WTC11 (cell line): ENCODE results near the gene RNASEL. TPM values are rescaled to one million over a fixed set of nuclear protein-coding genes. Genes with fewer than 3 reads are reported as not detected.

Experiments
- ATAC-seq: fragments of 200-7000 bp; cut with Tn5 transposase; 2 replicates; pipeline ENCODE4 v1.10.0; 2021; ENCODE audit warnings: mild to moderate bottlenecking, moderate library complexity
- CTCF ChIA-PET: fragments of 300-600 bp; sonication (Branson Sonifier 250); formaldehyde crosslinking; loops from one replicate; lab custom pipeline; 2021; ENCODE audit warnings: antibody characterized with exemption; lab: Charles Lee
- POLR2A ChIA-PET: fragments of 350-600 bp; sonication (Branson Sonifier 250); formaldehyde crosslinking; loops from one replicate; lab custom pipeline; 2021; ENCODE audit warnings: antibody characterized with exemption; lab: Charles Lee
- DNase-seq: peaks from one replicate; pipeline ENCODE4 v3.0.0; 2021; ENCODE audit warnings: low spot score
- H3K27ac Mint-ChIP-seq: 2 replicates; pipeline ENCODE4 v1.8.0; 2021; ENCODE audit warnings: mixed read lengths
- H3K27me3 Mint-ChIP-seq: 2 replicates; pipeline ENCODE4 v1.8.0; 2021; ENCODE audit warnings: low read depth, mild to moderate bottlenecking, moderate library complexity, mixed read lengths
- H3K36me3 Mint-ChIP-seq: 2 replicates; pipeline ENCODE4 v1.8.0; 2021; ENCODE audit warnings: mixed read lengths
- H3K4me1 Mint-ChIP-seq: 2 replicates; pipeline ENCODE4 v1.8.0; 2022; ENCODE audit warnings: mixed read lengths
- H3K4me3 Mint-ChIP-seq: 2 replicates; pipeline ENCODE4 v1.8.0; 2021; ENCODE audit warnings: mild to moderate bottlenecking, moderate library complexity, mixed read lengths
- H3K9me3 Mint-ChIP-seq: 2 replicates; pipeline ENCODE4 v1.8.0; 2021; ENCODE audit warnings: mixed read lengths
- ATF1 ChIP-seq: sonication (generic); formaldehyde crosslinking; IDR thresholded peaks from 2 replicates; pipeline ENCODE4 v1.8.1; 2023; ENCODE audit warnings: mild to moderate bottlenecking, moderate library complexity, missing genetic modification reagents
- EMX1 ChIP-seq: fragments of 250-450 bp; sonication (Bioruptor Pico); IDR thresholded peaks from 2 replicates; pipeline ENCODE4 v1.8.0; 2021; ENCODE audit warnings: mild to moderate bottlenecking
- FOXJ3 ChIP-seq: sonication (generic); formaldehyde crosslinking; IDR thresholded peaks from 2 replicates; pipeline ENCODE4 v1.9.0; 2021; ENCODE audit warnings: missing genetic modification reagents, mild to moderate bottlenecking, borderline replicate concordance
- GTF2I ChIP-seq: fragments of 250-450 bp; sonication (Bioruptor Pico); conservative IDR thresholded peaks from 2 replicates; pipeline ENCODE4 v1.4.0; 2021; ENCODE audit warnings: mild to moderate bottlenecking
- NR1H2 ChIP-seq: sonication (generic); formaldehyde crosslinking; IDR thresholded peaks from 2 replicates; pipeline ENCODE4 v1.9.0; 2021; ENCODE audit warnings: mild to moderate bottlenecking, moderate library complexity, missing genetic modification reagents
- TEAD4 ChIP-seq: sonication (generic); formaldehyde crosslinking; IDR thresholded peaks from 2 replicates; pipeline ENCODE4 v1.8.0; 2022; ENCODE audit warnings: mild to moderate bottlenecking, missing genetic modification reagents
- TP53 ChIP-seq: sonication (generic); formaldehyde crosslinking; IDR thresholded peaks from 2 replicates; pipeline ENCODE4 v1.8.1; 2023; ENCODE audit warnings: mild to moderate bottlenecking, missing genetic modification reagents
- ZBTB21 ChIP-seq: sonication (generic); formaldehyde crosslinking; IDR thresholded peaks from 2 replicates; pipeline ENCODE4 v1.8.1; 2023; ENCODE audit warnings: mild to moderate bottlenecking, missing genetic modification reagents, borderline replicate concordance
- ZNF138 ChIP-seq: sonication (generic); formaldehyde crosslinking; conservative IDR thresholded peaks from 2 replicates; pipeline ENCODE4 v1.8.1; 2022; ENCODE audit warnings: mild to moderate bottlenecking, moderate library complexity, missing genetic modification reagents
- ZNF232 ChIP-seq: sonication (generic); formaldehyde crosslinking; IDR thresholded peaks from 2 replicates; pipeline ENCODE4 v1.8.0; 2022; ENCODE audit warnings: mild to moderate bottlenecking, missing genetic modification reagents
- ZNF416 ChIP-seq: fragments of 250-450 bp; sonication (Bioruptor Pico); IDR thresholded peaks from 2 replicates; pipeline ENCODE4 v1.9.0; 2021; ENCODE audit warnings: mild to moderate bottlenecking, inconsistent platforms
- ZNF423 ChIP-seq: fragments of 250-450 bp; sonication (Bioruptor Pico); IDR thresholded peaks from 2 replicates; pipeline ENCODE4 v2.1.2; 2022; ENCODE audit warnings: mild to moderate bottlenecking, moderate library complexity
- total RNA-seq: library from RNA; stranded (reverse); gene quantifications from 3 replicates; pipeline ENCODE4 v1.2.3, GENCODE V29; 2021
- TF ChIP-seq, protein P1 (sequence below): fragments of 250-450 bp; sonication (Bioruptor Pico); conservative IDR thresholded peaks from 2 replicates; pipeline ENCODE4 v1.9.0; 2021; ENCODE audit warnings: mild to moderate bottlenecking
- TF ChIP-seq, protein P2 (sequence below): sonication (generic); formaldehyde crosslinking; IDR thresholded peaks from 2 replicates; pipeline ENCODE4 v1.8.1; 2022; ENCODE audit warnings: low read depth, missing genetic modification reagents, borderline replicate concordance
- TF ChIP-seq, protein P3 (sequence below): sonication (generic); formaldehyde crosslinking; IDR thresholded peaks from 2 replicates; pipeline ENCODE4 v1.8.1; 2023; ENCODE audit warnings: mild to moderate bottlenecking, missing genetic modification reagents, moderate library complexity
- TF ChIP-seq, protein P4 (sequence below): fragments of 250-450 bp; sonication (Bioruptor Pico); IDR thresholded peaks from 2 replicates; pipeline ENCODE4 v1.9.0; 2021; ENCODE audit warnings: mild to moderate bottlenecking
- TF ChIP-seq, protein P5 (sequence below): sonication (generic); formaldehyde crosslinking; IDR thresholded peaks from 2 replicates; pipeline ENCODE4 v1.8.1; 2022; ENCODE audit warnings: low read depth, mild to moderate bottlenecking, moderate library complexity, missing genetic modification reagents, borderline replicate concordance
- TF ChIP-seq, protein P6 (sequence below): sonication (generic); formaldehyde crosslinking; IDR thresholded peaks from 2 replicates; pipeline ENCODE4 v1.8.1; 2023; ENCODE audit warnings: mild to moderate bottlenecking, missing genetic modification reagents
- TF ChIP-seq, protein P7 (sequence below): sonication (generic); formaldehyde crosslinking; IDR thresholded peaks from 2 replicates; pipeline ENCODE4 v1.8.0; 2023; ENCODE audit warnings: mild to moderate bottlenecking, missing genetic modification reagents
- TF ChIP-seq, protein P8 (sequence below): sonication (generic); formaldehyde crosslinking; IDR thresholded peaks from 2 replicates; pipeline ENCODE4 v1.8.1; 2022; ENCODE audit warnings: missing genetic modification reagents, borderline replicate concordance

Gene RNASEL
- total RNA-seq, 1 experiment from 2014 or later: 0.77 TPM

DNA sequence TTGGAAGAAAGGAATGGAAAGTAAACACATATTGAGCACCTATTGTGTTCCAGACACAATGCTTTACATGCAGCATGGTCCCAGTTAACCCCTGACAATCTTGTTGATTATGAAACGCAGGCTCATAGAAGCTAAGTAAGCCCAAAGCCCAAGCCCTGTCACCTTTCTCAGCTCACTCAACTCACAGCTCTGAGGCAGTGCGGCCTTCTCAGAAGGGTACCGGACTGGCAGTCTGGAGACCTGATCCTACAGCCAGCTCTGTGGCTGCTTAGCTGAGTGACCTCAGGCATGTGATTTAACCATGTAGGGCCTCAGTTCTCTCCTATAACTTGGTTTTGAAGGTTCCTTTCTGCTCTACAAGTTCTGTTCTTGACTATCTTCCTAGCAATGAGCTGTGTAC, 464 bp upstream of the RNASEL start:
- peak overlapping the region; percentile 67 for H3K4me3 Mint-ChIP-seq
- ATAC-seq (peak; percentile 17), DNase-seq (no peak)
- no peak for TF ChIP-seq TP53 (CRISPR knock-in tag)
- no peak for TF ChIP-seq ATF1
- TF ChIP-seq FOXJ3 (CRISPR knock-in tag): no peak
- TF ChIP-seq, protein P1, sequence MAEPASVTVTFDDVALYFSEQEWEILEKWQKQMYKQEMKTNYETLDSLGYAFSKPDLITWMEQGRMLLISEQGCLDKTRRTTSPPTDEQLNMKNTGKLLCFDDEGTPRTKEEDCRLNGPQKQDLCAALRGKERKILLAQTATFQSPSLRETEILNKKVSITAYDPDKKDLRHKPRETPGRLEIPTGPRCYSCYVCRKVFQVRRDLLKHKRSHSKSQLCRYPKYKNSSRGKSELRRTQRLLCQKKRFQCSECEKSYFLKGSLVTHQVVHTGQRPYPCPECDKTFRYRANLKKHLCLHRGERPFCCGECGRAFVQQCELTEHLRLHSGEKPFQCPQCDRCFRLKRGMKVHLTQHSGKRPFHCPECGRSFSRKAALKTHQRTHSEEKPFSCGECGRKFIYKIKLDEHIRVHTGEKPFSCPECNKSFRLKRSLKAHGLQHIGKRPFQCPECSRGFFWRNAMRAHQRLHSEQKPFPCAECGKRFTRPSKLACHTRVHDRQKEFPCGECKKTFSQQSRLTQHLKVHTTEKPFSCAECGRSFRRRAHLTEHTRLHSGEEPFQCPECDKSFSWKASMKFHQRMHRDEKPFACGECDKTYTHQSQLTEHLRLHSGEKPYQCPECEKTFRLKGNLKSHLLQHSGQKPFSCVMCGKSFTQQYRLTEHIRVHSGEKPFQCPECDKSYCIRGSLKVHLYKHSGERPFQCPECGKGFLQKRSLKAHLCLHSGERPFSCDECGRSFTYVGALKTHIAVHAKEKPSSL (CRISPR knock-in tag): no peak
- TF ChIP-seq ZNF416 (CRISPR knock-in tag): no peak
- TF ChIP-seq, protein P2, sequence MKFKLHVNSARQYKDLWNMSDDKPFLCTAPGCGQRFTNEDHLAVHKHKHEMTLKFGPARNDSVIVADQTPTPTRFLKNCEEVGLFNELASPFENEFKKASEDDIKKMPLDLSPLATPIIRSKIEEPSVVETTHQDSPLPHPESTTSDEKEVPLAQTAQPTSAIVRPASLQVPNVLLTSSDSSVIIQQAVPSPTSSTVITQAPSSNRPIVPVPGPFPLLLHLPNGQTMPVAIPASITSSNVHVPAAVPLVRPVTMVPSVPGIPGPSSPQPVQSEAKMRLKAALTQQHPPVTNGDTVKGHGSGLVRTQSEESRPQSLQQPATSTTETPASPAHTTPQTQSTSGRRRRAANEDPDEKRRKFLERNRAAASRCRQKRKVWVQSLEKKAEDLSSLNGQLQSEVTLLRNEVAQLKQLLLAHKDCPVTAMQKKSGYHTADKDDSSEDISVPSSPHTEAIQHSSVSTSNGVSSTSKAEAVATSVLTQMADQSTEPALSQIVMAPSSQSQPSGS (CRISPR knock-in tag): no peak
- no peak for TF ChIP-seq NR1H2 (CRISPR knock-in tag)
- TF ChIP-seq, protein P3, sequence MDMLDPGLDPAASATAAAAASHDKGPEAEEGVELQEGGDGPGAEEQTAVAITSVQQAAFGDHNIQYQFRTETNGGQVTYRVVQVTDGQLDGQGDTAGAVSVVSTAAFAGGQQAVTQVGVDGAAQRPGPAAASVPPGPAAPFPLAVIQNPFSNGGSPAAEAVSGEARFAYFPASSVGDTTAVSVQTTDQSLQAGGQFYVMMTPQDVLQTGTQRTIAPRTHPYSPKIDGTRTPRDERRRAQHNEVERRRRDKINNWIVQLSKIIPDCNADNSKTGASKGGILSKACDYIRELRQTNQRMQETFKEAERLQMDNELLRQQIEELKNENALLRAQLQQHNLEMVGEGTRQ (CRISPR knock-in tag): no peak
- no peak for TF ChIP-seq ZNF138 (CRISPR knock-in tag)
- TF ChIP-seq ZNF232 (CRISPR knock-in tag): no peak
- TF ChIP-seq TEAD4 (CRISPR knock-in tag): no peak
- TF ChIP-seq, protein P4, sequence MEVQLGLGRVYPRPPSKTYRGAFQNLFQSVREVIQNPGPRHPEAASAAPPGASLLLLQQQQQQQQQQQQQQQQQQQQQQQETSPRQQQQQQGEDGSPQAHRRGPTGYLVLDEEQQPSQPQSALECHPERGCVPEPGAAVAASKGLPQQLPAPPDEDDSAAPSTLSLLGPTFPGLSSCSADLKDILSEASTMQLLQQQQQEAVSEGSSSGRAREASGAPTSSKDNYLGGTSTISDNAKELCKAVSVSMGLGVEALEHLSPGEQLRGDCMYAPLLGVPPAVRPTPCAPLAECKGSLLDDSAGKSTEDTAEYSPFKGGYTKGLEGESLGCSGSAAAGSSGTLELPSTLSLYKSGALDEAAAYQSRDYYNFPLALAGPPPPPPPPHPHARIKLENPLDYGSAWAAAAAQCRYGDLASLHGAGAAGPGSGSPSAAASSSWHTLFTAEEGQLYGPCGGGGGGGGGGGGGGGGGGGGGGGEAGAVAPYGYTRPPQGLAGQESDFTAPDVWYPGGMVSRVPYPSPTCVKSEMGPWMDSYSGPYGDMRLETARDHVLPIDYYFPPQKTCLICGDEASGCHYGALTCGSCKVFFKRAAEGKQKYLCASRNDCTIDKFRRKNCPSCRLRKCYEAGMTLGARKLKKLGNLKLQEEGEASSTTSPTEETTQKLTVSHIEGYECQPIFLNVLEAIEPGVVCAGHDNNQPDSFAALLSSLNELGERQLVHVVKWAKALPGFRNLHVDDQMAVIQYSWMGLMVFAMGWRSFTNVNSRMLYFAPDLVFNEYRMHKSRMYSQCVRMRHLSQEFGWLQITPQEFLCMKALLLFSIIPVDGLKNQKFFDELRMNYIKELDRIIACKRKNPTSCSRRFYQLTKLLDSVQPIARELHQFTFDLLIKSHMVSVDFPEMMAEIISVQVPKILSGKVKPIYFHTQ (CRISPR knock-in tag): no peak
- no peak for TF ChIP-seq ZBTB21
- TF ChIP-seq, protein P5, sequence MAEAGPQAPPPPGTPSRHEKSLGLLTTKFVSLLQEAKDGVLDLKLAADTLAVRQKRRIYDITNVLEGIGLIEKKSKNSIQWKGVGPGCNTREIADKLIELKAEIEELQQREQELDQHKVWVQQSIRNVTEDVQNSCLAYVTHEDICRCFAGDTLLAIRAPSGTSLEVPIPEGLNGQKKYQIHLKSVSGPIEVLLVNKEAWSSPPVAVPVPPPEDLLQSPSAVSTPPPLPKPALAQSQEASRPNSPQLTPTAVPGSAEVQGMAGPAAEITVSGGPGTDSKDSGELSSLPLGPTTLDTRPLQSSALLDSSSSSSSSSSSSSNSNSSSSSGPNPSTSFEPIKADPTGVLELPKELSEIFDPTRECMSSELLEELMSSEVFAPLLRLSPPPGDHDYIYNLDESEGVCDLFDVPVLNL: no peak
- no peaks in the 10 kb centered on the region for H3K36me3 Mint-ChIP-seq
- ChIA-PET CTCF (interaction anchor here (0.6 to 2.7 kb wide), 13 partner anchors 10 to 509 kb away, joined by 3 to 14 read pairs (median 5); no protein-coding TSS in a partner anchor), POLR2A (no interaction called here)
- peaks cover 11% of the 10 kb centered on the region for H3K9me3 Mint-ChIP-seq
- H3K27me3 Mint-ChIP-seq: peaks cover 3% of the 10 kb centered on the region; the same call in 1 of the 2 replicates
- H3K27ac Mint-ChIP-seq: no peak overlapping the region
- peaks cover 19% of the 10 kb centered on the region for H3K4me1 Mint-ChIP-seq

DNA sequence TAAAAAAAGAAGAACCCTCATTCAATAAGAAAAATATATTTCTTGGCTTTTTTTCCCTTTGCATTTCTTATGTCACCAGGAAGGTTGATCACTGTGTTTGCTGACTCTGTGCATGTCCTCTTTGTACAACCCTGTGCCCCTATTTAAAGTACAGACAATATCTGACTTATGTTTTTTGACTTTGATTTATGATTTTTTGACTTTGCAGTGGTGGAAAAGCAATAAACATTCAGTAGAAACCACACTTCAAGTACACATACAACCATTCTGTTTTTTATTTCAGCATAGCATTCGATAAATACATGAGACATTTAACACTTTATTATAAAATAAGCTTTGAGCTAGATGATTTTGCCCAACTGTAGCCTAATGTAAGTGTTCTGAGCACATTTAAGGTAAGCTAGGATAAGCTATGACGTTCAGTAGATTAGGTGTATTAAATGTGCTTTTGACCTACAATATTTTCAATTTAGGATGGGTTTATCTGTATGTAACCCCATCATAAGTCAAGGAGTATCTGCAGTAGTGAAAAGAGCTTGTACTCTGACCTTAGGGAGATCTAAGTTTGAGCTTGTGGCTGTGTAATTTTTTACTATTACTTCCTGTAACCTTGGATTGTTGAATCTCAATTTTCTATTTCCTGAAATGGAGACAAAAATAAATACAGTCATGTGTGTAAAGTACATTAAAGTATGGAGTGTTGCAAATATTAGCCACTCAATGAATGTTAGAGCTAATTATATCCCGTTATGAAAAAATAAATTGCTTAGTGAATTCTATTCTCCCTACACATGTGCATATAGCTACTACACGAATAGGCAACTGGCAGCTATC, 1.2 kb downstream of the RNASEL start:
- H3K4me1 Mint-ChIP-seq: peaks cover 19% of the 10 kb centered on the region
- POLR2A ChIA-PET: no interaction called here
- CTCF ChIA-PET: interaction anchor here (0.7 to 2.7 kb wide), 6 partner anchors 12 to 507 kb away, joined by 3 to 11 read pairs (median 8); no protein-coding TSS in a partner anchor
- peaks cover 11% of the 10 kb centered on the region for H3K9me3 Mint-ChIP-seq
- peak overlapping the region; percentile 67 for H3K4me3 Mint-ChIP-seq
- ATAC-seq: no peak
- H3K27me3 Mint-ChIP-seq: peaks cover 3% of the 10 kb centered on the region; the same call in 1 of the 2 replicates
- no peak for DNase-seq
- H3K36me3 Mint-ChIP-seq: no peaks in the 10 kb centered on the region
- no peak overlapping the region for H3K27ac Mint-ChIP-seq
- TF ChIP-seq EMX1 (CRISPR knock-in tag): no peak
- TF ChIP-seq, protein P6, sequence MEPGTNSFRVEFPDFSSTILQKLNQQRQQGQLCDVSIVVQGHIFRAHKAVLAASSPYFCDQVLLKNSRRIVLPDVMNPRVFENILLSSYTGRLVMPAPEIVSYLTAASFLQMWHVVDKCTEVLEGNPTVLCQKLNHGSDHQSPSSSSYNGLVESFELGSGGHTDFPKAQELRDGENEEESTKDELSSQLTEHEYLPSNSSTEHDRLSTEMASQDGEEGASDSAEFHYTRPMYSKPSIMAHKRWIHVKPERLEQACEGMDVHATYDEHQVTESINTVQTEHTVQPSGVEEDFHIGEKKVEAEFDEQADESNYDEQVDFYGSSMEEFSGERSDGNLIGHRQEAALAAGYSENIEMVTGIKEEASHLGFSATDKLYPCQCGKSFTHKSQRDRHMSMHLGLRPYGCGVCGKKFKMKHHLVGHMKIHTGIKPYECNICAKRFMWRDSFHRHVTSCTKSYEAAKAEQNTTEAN (CRISPR knock-in tag): no peak
- TF ChIP-seq, protein P7, sequence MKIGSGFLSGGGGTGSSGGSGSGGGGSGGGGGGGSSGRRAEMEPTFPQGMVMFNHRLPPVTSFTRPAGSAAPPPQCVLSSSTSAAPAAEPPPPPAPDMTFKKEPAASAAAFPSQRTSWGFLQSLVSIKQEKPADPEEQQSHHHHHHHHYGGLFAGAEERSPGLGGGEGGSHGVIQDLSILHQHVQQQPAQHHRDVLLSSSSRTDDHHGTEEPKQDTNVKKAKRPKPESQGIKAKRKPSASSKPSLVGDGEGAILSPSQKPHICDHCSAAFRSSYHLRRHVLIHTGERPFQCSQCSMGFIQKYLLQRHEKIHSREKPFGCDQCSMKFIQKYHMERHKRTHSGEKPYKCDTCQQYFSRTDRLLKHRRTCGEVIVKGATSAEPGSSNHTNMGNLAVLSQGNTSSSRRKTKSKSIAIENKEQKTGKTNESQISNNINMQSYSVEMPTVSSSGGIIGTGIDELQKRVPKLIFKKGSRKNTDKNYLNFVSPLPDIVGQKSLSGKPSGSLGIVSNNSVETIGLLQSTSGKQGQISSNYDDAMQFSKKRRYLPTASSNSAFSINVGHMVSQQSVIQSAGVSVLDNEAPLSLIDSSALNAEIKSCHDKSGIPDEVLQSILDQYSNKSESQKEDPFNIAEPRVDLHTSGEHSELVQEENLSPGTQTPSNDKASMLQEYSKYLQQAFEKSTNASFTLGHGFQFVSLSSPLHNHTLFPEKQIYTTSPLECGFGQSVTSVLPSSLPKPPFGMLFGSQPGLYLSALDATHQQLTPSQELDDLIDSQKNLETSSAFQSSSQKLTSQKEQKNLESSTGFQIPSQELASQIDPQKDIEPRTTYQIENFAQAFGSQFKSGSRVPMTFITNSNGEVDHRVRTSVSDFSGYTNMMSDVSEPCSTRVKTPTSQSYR (CRISPR knock-in tag): no peak
- TF ChIP-seq, protein P8, sequence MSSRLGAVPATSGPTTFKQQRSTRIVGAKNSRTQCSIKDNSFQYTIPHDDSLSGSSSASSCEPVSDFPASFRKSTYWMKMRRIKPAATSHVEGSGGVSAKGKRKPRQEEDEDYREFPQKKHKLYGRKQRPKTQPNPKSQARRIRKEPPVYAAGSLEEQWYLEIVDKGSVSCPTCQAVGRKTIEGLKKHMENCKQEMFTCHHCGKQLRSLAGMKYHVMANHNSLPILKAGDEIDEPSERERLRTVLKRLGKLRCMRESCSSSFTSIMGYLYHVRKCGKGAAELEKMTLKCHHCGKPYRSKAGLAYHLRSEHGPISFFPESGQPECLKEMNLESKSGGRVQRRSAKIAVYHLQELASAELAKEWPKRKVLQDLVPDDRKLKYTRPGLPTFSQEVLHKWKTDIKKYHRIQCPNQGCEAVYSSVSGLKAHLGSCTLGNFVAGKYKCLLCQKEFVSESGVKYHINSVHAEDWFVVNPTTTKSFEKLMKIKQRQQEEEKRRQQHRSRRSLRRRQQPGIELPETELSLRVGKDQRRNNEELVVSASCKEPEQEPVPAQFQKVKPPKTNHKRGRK (CRISPR knock-in tag): no peak
- no peak for TF ChIP-seq GTF2I (CRISPR knock-in tag)
- TF ChIP-seq ZNF423 (CRISPR knock-in tag): no peak
